NCI-H1092 treated with DMSO at 0.1 percent for 48 hours (cell line): Measurements from ENCODE around the gene TMEM272.

Experiments
- DNase-seq: peaks from one replicate; lab custom pipeline; 2025; lab: John Stamatoyannopoulos, UW

TMEM272 gene, protein sequence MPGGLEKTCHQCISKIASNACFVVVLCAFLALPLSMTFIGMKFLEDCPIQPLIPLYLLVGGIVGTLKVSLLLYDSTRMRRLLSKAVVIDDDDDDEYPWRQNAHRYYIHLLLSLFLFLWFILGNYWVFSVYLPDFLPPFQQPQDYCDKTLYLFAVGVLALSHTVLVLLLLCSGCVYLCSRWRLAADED

DNA sequence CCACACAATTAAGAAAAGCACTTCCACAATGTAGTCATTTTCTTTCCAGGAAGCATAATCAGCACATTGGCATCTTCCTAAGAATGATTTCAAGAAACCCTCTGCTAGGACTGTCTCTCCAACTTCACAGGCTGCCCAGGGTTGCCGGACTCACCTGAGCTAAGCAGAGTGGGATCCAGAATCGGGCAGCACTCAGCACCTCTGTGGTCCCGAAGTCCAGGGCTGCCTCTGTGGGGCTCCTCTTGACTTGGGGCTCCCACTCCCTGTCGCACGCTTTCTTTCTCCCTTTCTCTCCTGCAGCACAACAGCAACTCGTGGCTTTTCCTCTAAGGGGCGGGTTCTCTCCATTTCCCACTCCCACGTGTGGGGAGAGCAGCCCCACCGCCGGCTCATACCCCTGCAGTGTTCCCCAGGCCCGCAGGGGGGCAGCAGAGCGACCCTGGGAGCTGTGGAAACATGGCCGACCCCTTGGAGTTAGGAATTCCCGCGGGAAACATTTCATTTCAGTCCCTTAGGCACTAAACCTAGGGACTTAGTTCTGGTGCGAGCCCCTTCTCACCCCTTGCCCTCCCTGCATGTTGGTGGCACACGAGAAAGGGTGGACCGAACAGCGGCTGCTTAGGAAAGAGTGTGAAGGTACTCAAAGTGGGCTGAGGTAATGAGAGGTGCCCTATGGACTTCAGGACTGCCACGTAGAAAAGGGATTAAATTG, at the start of gene TMEM272:
TMEM272 (minus strand) TSS at position 316 of the 712 bp plus-strand sequence. CDS start 6,647 bp downstream, outside the sequence.
- peak; percentile 31 for DNase-seq

- no peak for DNase-seq
These were observed 49.3 kb upstream of the TMEM272 start for GRCh38 chr13:51894239-51894638.

DNA sequence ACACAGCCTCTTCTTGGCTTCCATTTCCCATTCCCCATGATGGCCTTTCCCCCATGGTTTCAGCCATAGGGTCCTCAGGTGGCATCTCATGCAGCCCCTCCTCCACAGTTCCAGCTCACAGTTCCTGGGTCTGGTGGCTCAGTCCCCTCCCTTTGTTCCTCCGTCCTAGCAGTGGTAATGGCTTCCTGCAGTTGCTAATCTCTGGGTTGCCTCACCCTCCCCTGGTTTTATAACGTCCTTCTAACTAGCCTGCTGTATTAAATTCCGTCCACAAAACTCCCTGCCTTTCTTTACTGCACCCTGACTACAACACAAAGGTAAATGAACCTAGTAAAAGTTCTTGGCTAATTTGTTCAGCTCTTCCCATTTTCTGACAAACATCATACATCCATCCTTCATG, 47.7 kb upstream of the TMEM272 start:
- no peak for DNase-seq

DNA sequence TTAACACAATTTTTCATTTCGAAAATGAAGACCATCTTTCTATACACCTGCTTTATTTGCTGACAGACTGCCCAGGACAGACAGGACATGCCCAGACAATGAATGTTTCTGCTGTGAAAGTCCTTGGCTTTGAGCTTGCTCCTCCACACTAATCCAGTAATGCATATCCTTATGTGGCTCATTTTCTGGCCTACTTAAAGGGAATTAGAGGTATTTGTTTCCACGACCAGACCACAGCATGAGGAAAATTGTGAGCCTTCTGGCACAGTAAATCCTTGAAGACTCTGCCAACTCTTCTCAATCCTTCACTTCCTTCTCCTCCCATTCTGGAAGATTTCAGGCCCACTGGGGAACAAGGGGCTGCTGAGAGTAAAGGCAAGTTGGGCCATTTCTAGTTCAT, 42.5 kb upstream of the TMEM272 start:
- no peak for DNase-seq

DNA sequence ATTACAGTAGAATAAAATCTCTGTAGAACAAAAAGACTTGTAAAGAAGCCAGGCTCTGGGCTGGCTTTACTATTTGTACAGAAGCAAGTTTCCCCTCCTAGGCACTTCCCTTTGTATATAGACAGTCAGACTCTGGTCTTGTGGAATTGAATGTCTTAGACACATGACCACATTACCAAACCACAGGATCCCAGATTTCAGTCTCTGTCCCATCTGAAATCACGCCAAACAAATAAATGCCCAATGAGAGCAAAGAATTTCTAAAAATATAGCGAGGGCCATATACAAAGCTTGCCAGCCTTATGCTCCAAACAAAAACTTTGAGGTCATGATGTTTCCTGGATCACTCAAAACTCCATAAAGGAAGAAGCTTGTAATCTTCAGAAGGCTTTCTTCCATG, 40.7 kb upstream of the TMEM272 start:
- DNase-seq, result no peak

DNA sequence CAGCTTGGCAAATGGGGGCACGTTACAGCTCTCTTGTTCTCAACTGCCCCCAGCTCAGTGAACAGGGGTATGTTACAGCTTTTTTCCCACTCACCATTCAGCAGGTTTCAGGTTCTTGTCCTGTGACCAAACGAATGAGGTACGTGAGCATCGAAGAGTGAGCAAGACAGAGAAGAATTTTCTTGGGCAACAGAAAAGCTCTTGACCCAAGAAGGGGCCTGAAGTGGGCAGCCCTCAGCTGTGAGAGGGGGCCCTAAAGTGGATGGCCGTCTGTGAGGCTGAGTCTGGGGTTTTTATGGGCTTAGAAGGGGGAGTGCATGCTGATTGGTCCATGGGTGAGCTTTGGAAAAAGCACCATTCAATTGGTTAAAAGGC, 38.2 kb upstream of the TMEM272 start:
- no peak for DNase-seq

DNA sequence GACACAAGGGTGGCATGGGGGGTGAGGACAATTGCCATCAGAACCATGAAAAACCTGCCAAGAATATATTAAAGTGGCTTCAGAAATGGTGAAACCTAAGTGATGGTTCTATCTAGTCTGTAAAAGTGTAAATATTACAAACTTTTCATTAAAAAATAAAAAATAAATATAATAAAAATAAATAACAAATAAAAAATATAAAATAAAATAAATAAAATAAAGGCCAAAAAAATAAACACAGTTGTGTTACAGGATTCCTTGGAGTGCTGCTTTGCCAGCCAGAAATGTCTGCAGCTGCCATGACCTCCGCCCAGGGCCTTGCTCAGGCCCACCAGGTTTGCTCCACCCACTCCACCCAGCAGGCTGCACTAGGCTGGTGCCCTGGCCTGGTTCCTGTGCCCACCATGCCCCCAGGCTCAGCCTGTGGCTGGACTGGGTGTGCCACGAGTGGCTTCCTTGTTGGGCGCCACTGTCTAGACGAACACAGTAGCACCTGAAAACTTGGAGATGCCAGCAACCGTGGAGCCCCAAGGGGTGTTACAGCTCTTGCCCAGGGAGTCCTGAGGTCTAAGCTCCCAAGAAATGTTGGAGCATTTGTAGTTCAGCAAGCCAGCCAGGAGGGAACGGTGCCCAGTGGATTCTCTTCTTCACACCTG, 37.7 kb upstream of the TMEM272 start:
- DNase-seq, result no peak

GRCh38 chr13:51881296-51881695, 36.3 kb upstream of the TMEM272 start:
- no peak for DNase-seq

- DNase-seq, result no peak
These were observed 34.2 kb upstream of the TMEM272 start for GRCh38 chr13:51879133-51879532.

- no peak for DNase-seq
These were observed 29.7 kb upstream of the TMEM272 start for GRCh38 chr13:51874651-51875050.

- no peak for DNase-seq
These were observed 28.9 kb upstream of the TMEM272 start for GRCh38 chr13:51873837-51874236.

- DNase-seq, result no peak
These were observed 28.3 kb upstream of the TMEM272 start for GRCh38 chr13:51873117-51873798.

DNA sequence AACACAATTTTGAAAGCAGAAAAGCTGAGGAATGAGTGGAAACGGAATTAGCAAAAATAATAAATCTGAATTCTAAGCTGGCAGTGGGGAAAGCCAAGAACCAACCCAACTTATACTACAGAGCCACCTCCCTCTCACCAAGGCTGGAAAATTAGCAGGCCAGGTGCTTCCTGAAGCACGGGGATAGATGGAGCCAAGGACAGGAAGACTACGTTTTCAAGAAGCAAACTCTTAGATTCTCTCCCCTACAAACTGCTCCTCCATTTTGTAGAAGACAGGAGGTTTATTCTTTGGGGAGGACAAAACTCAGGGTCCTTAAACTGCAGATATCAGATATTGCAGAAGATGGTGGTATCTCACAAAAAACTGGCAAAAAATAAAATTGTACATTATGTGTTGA, 25.6 kb upstream of the TMEM272 start:
- no peak for DNase-seq

- no peak for DNase-seq
These were observed 24.9 kb upstream of the TMEM272 start for GRCh38 chr13:51869916-51870315.

- no peak for DNase-seq
These were observed 22.1 kb upstream of the TMEM272 start for GRCh38 chr13:51867062-51867461.

DNA sequence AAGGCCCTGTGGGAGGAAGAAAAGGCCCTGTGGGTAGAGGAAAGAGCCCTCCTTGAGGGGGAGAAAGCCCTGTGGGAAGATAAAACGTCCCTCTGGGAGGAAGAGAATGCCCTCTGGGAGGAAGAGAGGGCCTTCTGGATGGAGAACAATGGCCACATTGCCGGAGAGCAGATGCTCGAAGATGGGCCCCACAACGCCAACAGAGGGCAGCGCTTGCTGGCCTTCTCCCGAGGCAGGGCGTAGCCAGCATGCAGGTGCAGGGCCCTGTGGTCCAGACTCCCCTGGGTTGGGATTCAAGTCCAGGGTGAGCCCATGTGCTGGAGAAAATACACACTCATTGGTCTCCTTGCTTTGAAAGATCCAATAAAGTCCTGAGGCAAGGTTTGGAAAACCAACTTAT, 20.9 kb upstream of the TMEM272 start:
- no peak for DNase-seq

GRCh38 chr13:51862957-51863356, 18.0 kb upstream of the TMEM272 start:
- no peak for DNase-seq

DNA sequence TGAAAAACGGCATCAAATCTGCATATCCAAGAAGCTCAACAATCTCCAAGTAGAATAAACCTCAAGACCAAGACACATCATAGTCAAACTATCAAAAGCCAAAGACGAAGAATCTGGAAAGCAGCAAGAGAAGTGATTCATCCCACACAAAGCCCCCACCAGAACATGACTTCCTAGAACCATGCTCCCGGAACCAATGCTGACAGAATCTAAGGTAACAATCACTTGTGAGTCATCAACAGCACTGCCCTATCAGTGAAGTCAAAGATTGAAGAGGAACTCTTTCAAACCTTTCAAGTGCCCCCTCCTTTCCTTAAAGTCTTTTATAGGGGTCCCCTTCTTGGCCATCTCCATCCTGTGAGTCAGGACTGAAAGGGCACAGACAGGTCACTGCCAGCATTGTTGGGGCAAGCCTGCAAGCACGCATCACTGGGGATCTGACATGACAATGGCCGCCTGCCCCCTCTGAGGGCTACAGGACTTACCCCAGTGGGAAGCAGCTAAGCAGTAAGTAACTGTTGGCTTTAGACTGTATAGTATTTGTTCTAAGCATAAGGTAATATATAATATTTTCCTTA, 16.8 kb upstream of the TMEM272 start, which contains the start of gene CCDC70:
CCDC70 (plus strand) TSS at position 247 of the 578 bp plus-strand sequence. CDS start 3,443 bp downstream, outside the sequence.
- DNase-seq, result no peak

GRCh38 chr13:51858433-51859247, 13.7 kb upstream of the TMEM272 start:
- no peak for DNase-seq

- DNase-seq, result no peak
These were observed 12.0 kb upstream of the TMEM272 start for GRCh38 chr13:51856998-51857397.

DNA sequence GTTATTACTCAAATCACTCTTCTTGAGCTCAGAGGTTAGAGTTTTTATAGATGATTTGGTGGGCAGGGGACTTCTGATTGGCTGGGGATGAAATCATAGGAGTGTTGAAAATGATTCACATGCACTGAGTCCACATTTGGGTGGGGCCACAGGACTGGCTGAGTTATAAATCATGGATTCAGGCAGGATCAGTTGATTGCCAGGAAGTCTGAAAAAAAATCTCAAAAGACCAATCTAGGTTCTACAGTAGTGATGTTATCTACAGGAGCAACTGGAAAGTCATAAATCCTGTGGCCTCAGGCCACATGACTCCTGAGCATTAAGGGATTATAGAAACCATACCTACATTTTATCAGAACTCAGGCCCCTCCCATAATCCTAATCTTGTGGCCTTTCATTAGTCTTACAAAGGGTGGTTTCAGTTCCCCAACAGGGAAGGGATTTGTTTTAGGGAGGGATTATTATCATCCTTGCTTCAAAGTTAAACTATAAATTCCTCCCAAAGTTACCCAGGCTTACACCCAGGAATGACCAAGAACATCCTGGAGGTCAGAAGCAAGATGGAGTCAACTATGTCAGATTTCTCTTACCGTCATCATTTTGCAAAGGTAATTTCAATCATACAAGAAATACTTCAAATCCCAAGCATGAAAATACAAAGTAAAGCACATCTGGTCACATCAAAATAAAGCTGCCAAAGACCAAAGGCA, 11.2 kb upstream of the TMEM272 start:
- DNase-seq, result no peak
